Tibial artery (tissue), 4 donors: ENCODE results near the gene TRABD2B.

ENCODE experiments used
- DNase-seq, 2 donors: peaks; one replicate each; pipeline ENCODE4 v3.0.0-alpha.2; 2019
- H3K27ac ChIP-seq, 2 donors: fragments of 200-600 bp; sonication (generic) in 1 of 2; 1 replicate in 1 of 2; 2 replicates in 1 of 2; pipeline ENCODE4 v1.5.1; 2018 to 2019; ENCODE audit warnings: mild to moderate bottlenecking in 1 of 2
- H3K27me3 ChIP-seq, 2 donors: fragments of 200-600 bp; sonication (generic) in 1 of 2; one replicate each; pipeline versions ENCODE4 v1.5.1 to v1.6.0; 2016 to 2019
- H3K36me3 ChIP-seq, 3 donors: fragments of 200-600 bp; sonication (generic) in 2 of 3; one replicate each; pipeline ENCODE4 v1.5.1; 2016 to 2019; ENCODE audit warnings: mild to moderate bottlenecking in 2 of 3
- H3K4me1 ChIP-seq, 4 donors: fragments of 200-600 bp; sonication (generic) in 2 of 4; 1 replicate in 3 of 4; 2 replicates in 1 of 4; pipeline ENCODE4 v1.5.1; 2016 to 2019
- H3K4me3 ChIP-seq, 2 donors: fragments of 200-600 bp; sonication (generic) in 1 of 2; 1 replicate in 1 of 2; 2 replicates in 1 of 2; pipeline ENCODE4 v1.5.1; 2018 to 2019; ENCODE audit warnings: mild to moderate bottlenecking in 2 of 2
- H3K9me3 ChIP-seq, 3 donors: fragments of 200-600 bp; sonication (generic) in 1 of 3; one replicate each; pipeline ENCODE4 v1.5.1; 2016 to 2019
- CTCF ChIP-seq, 2 experiments: fragments of 200-600 bp in 1 of 2; fragments of 450-650 bp in 1 of 2; IDR thresholded peaks; one replicate each; pipeline ENCODE4 v1.5.1; 2017 to 2019; ENCODE audit warnings: antibody characterized with exemption in 2 of 2, mild to moderate bottlenecking in 1 of 2, moderate library complexity in 1 of 2
- intact Hi-C: fragments of 100-400 bp; cut with DNase I; formaldehyde crosslinking; loops from one replicate; pipeline ENCODE4 v1.15.0; 2023; ENCODE audit warnings: low total_unique reads

TRABD2B gene

GRCh38 chr1:47751996-47752451 lies 245.2 kb downstream of the TRABD2B start:
- intact Hi-C loops: no loop called here
- DNase-seq: peak; percentile 59 to 93
- H3K27ac ChIP-seq: peak overlapping the region; percentile 79 to 90

DNA sequence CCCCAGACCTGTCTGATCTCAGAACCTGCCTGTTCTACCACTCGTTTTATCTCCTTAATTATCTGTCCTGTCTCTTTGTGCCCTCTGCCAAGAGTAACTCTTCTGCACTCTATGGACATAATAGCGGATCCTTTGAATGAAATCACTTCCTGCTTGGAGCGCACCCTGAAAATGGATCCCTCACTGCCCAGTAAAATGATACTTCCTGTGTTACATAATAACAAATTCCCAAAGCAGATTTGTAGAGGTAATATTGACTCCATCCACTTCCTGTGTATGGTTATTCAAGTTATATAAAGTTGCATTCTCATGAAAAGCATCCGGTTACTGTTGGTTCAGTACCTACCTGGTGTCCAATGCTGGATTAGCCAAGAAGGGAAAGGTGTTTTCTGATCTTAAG lies 246.0 kb downstream of the TRABD2B start:
- no peak for TF ChIP-seq CTCF (IDR thresholded peaks at IDR 0.05)
- no peak overlapping the region for H3K4me3 ChIP-seq
- H3K36me3 ChIP-seq: no peaks in the 10 kb centered on the region
- H3K9me3 ChIP-seq: no peaks in the 10 kb centered on the region
- peak overlapping the region; percentile 79 to 90 for H3K27ac ChIP-seq
- peaks cover 0 to 34% (median 21%) of the 10 kb centered on the region in 4 donors for H3K4me1 ChIP-seq
- no peak for DNase-seq
- intact Hi-C loops: no loop called here
- H3K27me3 ChIP-seq: no peaks in the 10 kb centered on the region

More at GRCh38 chr1:47751996-47752451, 245.2 kb downstream of the TRABD2B start:
- Histone ChIP-seq H3K4me3 (no peak overlapping the region), H3K9me3 (no peaks in the 10 kb centered on the region), H3K27me3 (no peaks in the 10 kb centered on the region), H3K36me3 (no peaks in the 10 kb centered on the region), H3K4me1 (peaks cover 0 to 40% (median 23%) of the 10 kb centered on the region in 4 donors)
- no peak for TF ChIP-seq CTCF (IDR thresholded peaks at IDR 0.05)

GRCh38 chr1:47745715-47746609 lies 251.2 kb downstream of the TRABD2B start:
- Histone ChIP-seq H3K4me1 (peaks cover 0 to 9% (median 1%) of the 10 kb centered on the region in 4 donors), H3K27me3 (no peaks in the 10 kb centered on the region), H3K36me3 (no peaks in the 10 kb centered on the region), H3K4me3 (no peak overlapping the region), H3K9me3 (no peaks in the 10 kb centered on the region), H3K27ac (no peak overlapping the region)
- TF ChIP-seq CTCF (IDR thresholded peaks at IDR 0.05): no peak
- DNase-seq: no peak
- intact Hi-C loops: no loop called here

DNA sequence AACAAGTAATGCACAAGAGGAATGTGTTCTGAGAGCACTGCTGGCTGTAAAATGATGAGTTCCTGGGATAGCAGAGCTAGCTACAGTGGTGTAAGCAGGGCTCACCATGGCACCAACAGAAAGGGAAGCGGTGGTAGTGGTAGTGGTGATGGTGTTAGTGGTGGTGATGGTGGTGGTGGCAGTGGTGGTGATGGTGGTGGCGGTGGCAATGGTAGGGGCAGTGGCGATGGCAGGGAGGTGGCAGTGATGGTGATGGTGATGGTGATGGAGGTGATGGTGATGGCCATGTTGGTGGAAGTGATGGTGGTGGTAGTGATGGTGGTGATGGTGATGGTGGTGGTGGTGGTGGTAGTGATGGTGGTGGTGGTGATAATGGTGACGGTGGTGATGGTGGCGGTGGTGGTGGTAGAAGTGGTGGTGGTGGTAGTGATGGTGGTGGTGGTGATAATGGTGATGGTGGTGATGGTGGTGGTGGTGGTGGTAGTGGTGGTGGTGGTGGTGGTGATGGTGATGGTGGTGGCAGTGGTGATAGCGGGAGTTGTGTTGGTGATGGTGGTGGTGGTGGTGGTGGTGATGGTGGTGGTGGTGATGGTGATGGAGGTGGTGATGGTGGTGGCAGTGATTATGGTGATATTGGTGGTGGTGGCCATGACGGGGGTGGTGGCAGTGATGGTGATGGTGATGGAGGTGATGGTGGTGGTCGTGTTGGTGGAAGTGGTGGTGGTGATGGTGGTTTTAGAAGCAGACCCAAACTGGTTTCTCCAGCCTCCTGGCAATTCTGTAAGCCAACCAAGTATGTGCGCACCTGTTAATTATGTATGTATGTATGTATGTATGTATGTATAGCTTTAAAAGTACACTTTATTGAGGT lies 254.1 kb downstream of the TRABD2B start:
- no peaks in the 10 kb centered on the region for H3K27me3 ChIP-seq
- H3K36me3 ChIP-seq: no peaks in the 10 kb centered on the region
- H3K27ac ChIP-seq: no peak overlapping the region
- TF ChIP-seq CTCF (IDR thresholded peaks at IDR 0.05): no peak
- H3K9me3 ChIP-seq: no peaks in the 10 kb centered on the region
- intact Hi-C loops: no loop called here
- H3K4me1 ChIP-seq: peaks cover 0 to 8% (median 5%) of the 10 kb centered on the region in 4 donors
- no peak overlapping the region for H3K4me3 ChIP-seq
- no peak for DNase-seq

GRCh38 chr1:47738560-47739182 lies 258.5 kb downstream of the TRABD2B start:
- H3K27ac ChIP-seq: no peak overlapping the region
- intact Hi-C loops: loop anchor here (5.0 kb wide), 2 partner anchors 319 to 464 kb away; no protein-coding TSS in a partner anchor
- no peaks in the 10 kb centered on the region for H3K9me3 ChIP-seq
- no peak overlapping the region for H3K4me3 ChIP-seq
- H3K27me3 ChIP-seq: no peaks in the 10 kb centered on the region
- H3K4me1 ChIP-seq: peaks cover 0 to 8% (median 5%) of the 10 kb centered on the region in 4 donors
- no peak for DNase-seq
- no peaks in the 10 kb centered on the region for H3K36me3 ChIP-seq
- TF ChIP-seq CTCF (IDR thresholded peaks at IDR 0.05): peak; percentile 71 to 81
